ENCODE measurements around the gene ATG16L2.

ATG16L2 gene

GRCh38 chr11:72770799-72771198 lies 43.4 kb upstream of the ATG16L2 start:
- Histone ChIP-seq H3K4me3 (ENCODE audit: low read depth, low read length, poor library complexity, severe bottlenecking) (no peak overlapping the region), H3K27me3 (ENCODE audit: insufficient read depth, low read length) (0 out of 2 replicates have a peak, but pooled peaks cover 2% of the 10 kb centered on the region), H3K9ac (ENCODE audit: low read length) (no peak overlapping the region), H3K4me2 (ENCODE audit: low read length) (no peak overlapping the region), H3F3A (ENCODE audit: insufficient read depth, low read length) (no peaks in the 10 kb centered on the region), H2AFZ (ENCODE audit: low read length) (no peak overlapping the region), H3K9me3 (ENCODE audit: low read length) (no peaks in the 10 kb centered on the region), H3K79me2 (ENCODE audit: insufficient read depth, low read length) (no peaks in the 10 kb centered on the region), H4K20me1 (ENCODE audit: insufficient read depth, low read length) (no peaks in the 10 kb centered on the region), H3K9me2 (ENCODE audit: low read depth, low read length) (no peaks in the 10 kb centered on the region), H3K4me1 (ENCODE audit: insufficient read depth, low read length, severe bottlenecking) (no peaks in the 10 kb centered on the region), H3K36me3 (ENCODE audit: insufficient read depth, low read length) (no peaks in the 10 kb centered on the region), H3K27ac (ENCODE audit: low read depth, low read length, poor library complexity, severe bottlenecking) (no peak overlapping the region)
- TF ChIP-seq EZH2 (IDR thresholded peaks at IDR 0.05; ENCODE audit: borderline replicate concordance, low read length) (no peak), CTCF (IDR thresholded peaks at IDR 0.05; ENCODE audit: low read length) (no peak)

- no peaks in the 10 kb centered on the region for H3K79me2 ChIP-seq (ENCODE audit: insufficient read depth, low read length)
- TF ChIP-seq EZH2 (IDR thresholded peaks at IDR 0.05; ENCODE audit: borderline replicate concordance, low read length): no peak
- TF ChIP-seq CTCF (IDR thresholded peaks at IDR 0.05; ENCODE audit: low read length): no peak
- no peaks in the 10 kb centered on the region for H3K4me1 ChIP-seq (ENCODE audit: insufficient read depth, low read length, severe bottlenecking)
- 0 out of 2 replicates have a peak, but pooled peaks cover 2% of the 10 kb centered on the region for H3K27me3 ChIP-seq (ENCODE audit: insufficient read depth, low read length)
- H3F3A ChIP-seq (ENCODE audit: insufficient read depth, low read length): no peaks in the 10 kb centered on the region
- H3K9me2 ChIP-seq (ENCODE audit: low read depth, low read length): no peaks in the 10 kb centered on the region
- H2AFZ ChIP-seq (ENCODE audit: low read length): no peak overlapping the region
- H3K9ac ChIP-seq (ENCODE audit: low read length): no peak overlapping the region
- H3K9me3 ChIP-seq (ENCODE audit: low read length): no peaks in the 10 kb centered on the region
- no peak overlapping the region for H3K4me2 ChIP-seq (ENCODE audit: low read length)
- H4K20me1 ChIP-seq (ENCODE audit: insufficient read depth, low read length): no peaks in the 10 kb centered on the region
- no peaks in the 10 kb centered on the region for H3K36me3 ChIP-seq (ENCODE audit: insufficient read depth, low read length)
- H3K27ac ChIP-seq (ENCODE audit: low read depth, low read length, poor library complexity, severe bottlenecking): no peak overlapping the region
- no peak overlapping the region for H3K4me3 ChIP-seq (ENCODE audit: low read depth, low read length, poor library complexity, severe bottlenecking)
Measured at GRCh38 chr11:72771507-72771906, 42.7 kb upstream of the ATG16L2 start.

- no peak overlapping the region for H3K27ac ChIP-seq (ENCODE audit: low read depth, low read length, poor library complexity, severe bottlenecking)
- H3K4me1 ChIP-seq (ENCODE audit: insufficient read depth, low read length, severe bottlenecking): no peaks in the 10 kb centered on the region
- H3K79me2 ChIP-seq (ENCODE audit: insufficient read depth, low read length): no peaks in the 10 kb centered on the region
- TF ChIP-seq CTCF (IDR thresholded peaks at IDR 0.05; ENCODE audit: low read length): no peak
- no peak for TF ChIP-seq EZH2 (IDR thresholded peaks at IDR 0.05; ENCODE audit: borderline replicate concordance, low read length)
- H3K9me2 ChIP-seq (ENCODE audit: low read depth, low read length): no peaks in the 10 kb centered on the region
- no peaks in the 10 kb centered on the region for H3K36me3 ChIP-seq (ENCODE audit: insufficient read depth, low read length)
- H3K9me3 ChIP-seq (ENCODE audit: low read length): no peaks in the 10 kb centered on the region
- no peaks in the 10 kb centered on the region for H3F3A ChIP-seq (ENCODE audit: insufficient read depth, low read length)
- H4K20me1 ChIP-seq (ENCODE audit: insufficient read depth, low read length): no peaks in the 10 kb centered on the region
- 0 out of 2 replicates have a peak, but pooled peaks cover 2% of the 10 kb centered on the region for H3K27me3 ChIP-seq (ENCODE audit: insufficient read depth, low read length)
- no peak overlapping the region for H3K9ac ChIP-seq (ENCODE audit: low read length)
- no peak overlapping the region for H3K4me2 ChIP-seq (ENCODE audit: low read length)
- no peak overlapping the region for H3K4me3 ChIP-seq (ENCODE audit: low read depth, low read length, poor library complexity, severe bottlenecking)
- no peak overlapping the region for H2AFZ ChIP-seq (ENCODE audit: low read length)
Measured at GRCh38 chr11:72772059-72772458, 42.2 kb upstream of the ATG16L2 start.

All from OCI-LY1 (cell line).